ENCODE data around the gene ZIC1.

DNA sequence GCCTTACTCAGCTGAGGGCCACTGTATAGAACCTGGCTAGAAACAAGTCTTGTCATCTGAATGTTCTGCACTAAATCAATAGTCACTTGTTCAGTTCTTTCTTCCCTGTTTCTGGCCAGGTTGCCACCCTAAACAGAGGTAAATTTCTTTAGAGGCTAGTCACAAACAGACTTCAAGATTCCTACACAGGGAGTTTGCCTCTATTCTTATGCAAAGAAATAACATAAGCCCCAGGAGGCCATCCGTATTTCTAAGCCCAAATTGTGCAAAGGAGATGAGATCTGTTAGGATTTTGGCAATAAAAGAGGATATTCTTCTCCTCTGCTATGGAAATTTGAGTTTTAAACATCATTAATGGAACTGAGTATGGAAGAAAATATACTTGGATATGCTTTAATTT, 7.7 kb upstream of the ZIC1 start:
- TF ChIP-seq, protein P1, sequence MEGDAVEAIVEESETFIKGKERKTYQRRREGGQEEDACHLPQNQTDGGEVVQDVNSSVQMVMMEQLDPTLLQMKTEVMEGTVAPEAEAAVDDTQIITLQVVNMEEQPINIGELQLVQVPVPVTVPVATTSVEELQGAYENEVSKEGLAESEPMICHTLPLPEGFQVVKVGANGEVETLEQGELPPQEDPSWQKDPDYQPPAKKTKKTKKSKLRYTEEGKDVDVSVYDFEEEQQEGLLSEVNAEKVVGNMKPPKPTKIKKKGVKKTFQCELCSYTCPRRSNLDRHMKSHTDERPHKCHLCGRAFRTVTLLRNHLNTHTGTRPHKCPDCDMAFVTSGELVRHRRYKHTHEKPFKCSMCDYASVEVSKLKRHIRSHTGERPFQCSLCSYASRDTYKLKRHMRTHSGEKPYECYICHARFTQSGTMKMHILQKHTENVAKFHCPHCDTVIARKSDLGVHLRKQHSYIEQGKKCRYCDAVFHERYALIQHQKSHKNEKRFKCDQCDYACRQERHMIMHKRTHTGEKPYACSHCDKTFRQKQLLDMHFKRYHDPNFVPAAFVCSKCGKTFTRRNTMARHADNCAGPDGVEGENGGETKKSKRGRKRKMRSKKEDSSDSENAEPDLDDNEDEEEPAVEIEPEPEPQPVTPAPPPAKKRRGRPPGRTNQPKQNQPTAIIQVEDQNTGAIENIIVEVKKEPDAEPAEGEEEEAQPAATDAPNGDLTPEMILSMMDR (IDR thresholded peaks at IDR 0.05), result no peak
- TF ChIP-seq POLR2A (IDR thresholded peaks at IDR 0.05), result no peak
